Body of pancreas (tissue), 4 donors: ENCODE data around the gene LY6G5C.

ENCODE experiments used
- POLR2A ChIP-seq, 3 donors: fragments of 450-650 bp; IDR thresholded peaks; one replicate each; pipeline ENCODE4 v1.6.1; 2016; ENCODE audit warnings: antibody characterized with exemption in 3 of 3, mild to moderate bottlenecking in 2 of 3
- TF ChIP-seq, protein P1 (sequence below), 7 experiments: fragments of 450-650 bp in 4 of 7; fragments of 200-600 bp in 3 of 7; sonication (generic) in 3 of 7; IDR thresholded peaks; one replicate each; pipeline ENCODE4 v1.5.1; 2016 to 2019; ENCODE audit warnings: antibody characterized with exemption in 7 of 7

DNA sequence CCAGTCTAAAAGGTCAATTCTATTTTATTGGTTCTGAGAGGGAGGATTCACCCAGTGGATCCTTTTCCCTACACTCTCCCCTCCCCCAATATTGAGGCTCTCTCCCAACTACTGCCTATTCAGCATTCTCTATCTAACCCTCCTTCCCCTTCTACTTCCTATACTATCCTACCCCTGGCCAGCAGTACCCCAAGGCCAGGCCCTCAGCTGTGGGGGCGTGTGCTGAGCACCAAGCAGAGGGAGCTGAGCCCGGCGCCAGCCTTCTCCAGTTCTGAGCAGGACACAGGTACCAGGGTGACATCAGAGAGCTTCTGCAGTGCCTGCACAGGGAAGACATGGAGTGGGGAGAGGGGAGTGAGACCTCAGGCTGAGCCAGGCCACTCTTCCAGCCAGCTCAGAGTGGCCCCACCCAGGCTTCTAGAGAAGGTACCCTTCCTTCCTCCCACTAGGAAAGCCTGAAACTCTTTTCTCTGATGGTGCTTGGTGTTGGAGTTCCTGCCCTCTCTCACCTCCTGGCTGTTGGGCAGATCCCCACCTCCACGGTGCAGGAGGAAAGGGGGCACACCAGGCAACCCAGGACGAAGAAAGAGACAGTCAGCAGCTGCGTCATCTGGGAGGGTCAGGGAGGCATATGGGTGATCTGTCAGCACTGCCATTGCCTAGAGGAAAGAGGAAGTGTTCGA is 46.3 kb upstream of the LY6G5C start:
- TF ChIP-seq, protein P1, sequence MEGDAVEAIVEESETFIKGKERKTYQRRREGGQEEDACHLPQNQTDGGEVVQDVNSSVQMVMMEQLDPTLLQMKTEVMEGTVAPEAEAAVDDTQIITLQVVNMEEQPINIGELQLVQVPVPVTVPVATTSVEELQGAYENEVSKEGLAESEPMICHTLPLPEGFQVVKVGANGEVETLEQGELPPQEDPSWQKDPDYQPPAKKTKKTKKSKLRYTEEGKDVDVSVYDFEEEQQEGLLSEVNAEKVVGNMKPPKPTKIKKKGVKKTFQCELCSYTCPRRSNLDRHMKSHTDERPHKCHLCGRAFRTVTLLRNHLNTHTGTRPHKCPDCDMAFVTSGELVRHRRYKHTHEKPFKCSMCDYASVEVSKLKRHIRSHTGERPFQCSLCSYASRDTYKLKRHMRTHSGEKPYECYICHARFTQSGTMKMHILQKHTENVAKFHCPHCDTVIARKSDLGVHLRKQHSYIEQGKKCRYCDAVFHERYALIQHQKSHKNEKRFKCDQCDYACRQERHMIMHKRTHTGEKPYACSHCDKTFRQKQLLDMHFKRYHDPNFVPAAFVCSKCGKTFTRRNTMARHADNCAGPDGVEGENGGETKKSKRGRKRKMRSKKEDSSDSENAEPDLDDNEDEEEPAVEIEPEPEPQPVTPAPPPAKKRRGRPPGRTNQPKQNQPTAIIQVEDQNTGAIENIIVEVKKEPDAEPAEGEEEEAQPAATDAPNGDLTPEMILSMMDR (IDR thresholded peaks at IDR 0.05), result no peak
- no peak for TF ChIP-seq POLR2A (IDR thresholded peaks at IDR 0.05)
